SH-SY5Y (cell line): ENCODE measurements around the gene HRH3.

Experiments
- GATA2 ChIP-seq: IDR thresholded peaks from 2 replicates; pipeline ENCODE4 v1.6.1; 2011; ENCODE audit warnings: mild to moderate bottlenecking, low read depth, low read length
- GATA3 ChIP-seq: IDR thresholded peaks from 2 replicates; pipeline ENCODE4 v1.6.1; 2011; ENCODE audit warnings: low read depth, mild to moderate bottlenecking, low read length, moderate library complexity

DNA sequence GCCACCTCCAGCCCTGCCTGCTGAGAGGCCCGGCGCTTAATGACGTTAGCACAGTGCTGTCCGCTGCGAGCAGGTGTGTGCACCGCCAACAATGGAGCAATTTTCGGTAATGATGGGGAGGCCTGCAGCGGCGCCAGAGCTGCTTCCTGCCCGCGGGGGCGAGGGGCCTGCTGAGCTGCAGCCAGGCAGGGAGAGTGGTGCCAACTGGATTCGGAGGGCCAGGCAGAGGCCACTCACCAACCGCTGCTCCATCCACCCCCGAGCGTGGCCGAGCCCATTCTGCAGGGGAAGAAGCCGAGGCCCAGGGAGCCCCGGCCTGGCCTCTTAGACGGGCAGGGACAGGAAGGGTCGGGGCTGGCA, 9.6 kb downstream of the HRH3 start:
- TF ChIP-seq GATA2 (no peak), GATA3 (no peak)
